SU-DHL-6 (cell line): ENCODE data around the gene ACAA2.

ENCODE experiments used
- H2AFZ ChIP-seq: fragments of 200-600 bp; sonication (generic); 2 replicates; pipeline ENCODE4 v1.6.1; 2014; ENCODE audit warnings: low read depth, mild to moderate bottlenecking, moderate library complexity, mixed read lengths, antibody characterized with exemption, low read length; ENCODE audit not compliant: severe bottlenecking
- H3F3A ChIP-seq: fragments of 200-600 bp; shearing (Covaris generic); 2 replicates; pipeline ENCODE4 v1.6.0; 2016; ENCODE audit warnings: antibody characterized with exemption, mild to moderate bottlenecking; ENCODE audit not compliant: insufficient read depth
- H3K27ac ChIP-seq: fragments of 200-600 bp; sonication (generic); 2 replicates; pipeline ENCODE4 v1.5.1; 2016; ENCODE audit warnings: low read depth, mild to moderate bottlenecking, low read length, moderate library complexity, mixed read lengths
- H3K27me3 ChIP-seq: fragments of 200-600 bp; sonication (generic), shearing (Covaris generic); 2 replicates; pipeline ENCODE4 v1.6.0; 2014; ENCODE audit warnings: mild to moderate bottlenecking, low read length
- H3K36me3 ChIP-seq: fragments of 200-600 bp; sonication (generic); 2 replicates; pipeline ENCODE4 v1.6.1; 2014; ENCODE audit warnings: mild to moderate bottlenecking, low read length, mixed read lengths
- H3K4me2 ChIP-seq: fragments of 300-600, 200-600 bp; shearing (Covaris generic), sonication (generic); 2 replicates; pipeline ENCODE4 v1.6.0; 2014; ENCODE audit warnings: low read length, low read depth, mild to moderate bottlenecking; ENCODE audit not compliant: poor library complexity, severe bottlenecking
- H3K4me3 ChIP-seq: fragments of 200-600 bp; sonication (generic); 2 replicates; pipeline ENCODE4 v1.5.1; 2014; ENCODE audit warnings: antibody characterized with exemption, low read length, mild to moderate bottlenecking, mixed read lengths; ENCODE audit not compliant: insufficient read depth, poor library complexity, severe bottlenecking
- H3K79me2 ChIP-seq: fragments of 200-600 bp; sonication (generic); 2 replicates; pipeline ENCODE4 v1.6.1; 2014; ENCODE audit warnings: mild to moderate bottlenecking, low read length, moderate library complexity; ENCODE audit not compliant: insufficient read depth
- H3K9ac ChIP-seq: fragments of 200-600 bp; sonication (generic); 2 replicates; pipeline ENCODE4 v1.7.0; 2014; ENCODE audit warnings: mild to moderate bottlenecking, low read length
- H3K9me2 ChIP-seq: fragments of 200-600 bp; sonication (generic); replicated peaks from 2 replicates; pipeline ENCODE4 v1.6.1; 2014; ENCODE audit warnings: low read length; ENCODE audit not compliant: insufficient read depth
- H3K9me3 ChIP-seq: fragments of 200-600 bp; sonication (generic); 2 replicates; pipeline ENCODE4 v1.6.1; 2014; ENCODE audit warnings: low read length, mixed read lengths; ENCODE audit not compliant: insufficient read depth
- H4K20me1 ChIP-seq: fragments of 200-600 bp; sonication (generic); 2 replicates; pipeline ENCODE4 v1.6.1; 2014; ENCODE audit warnings: low read depth, mild to moderate bottlenecking, antibody characterized with exemption, low read length, moderate library complexity, mixed read lengths
- CTCF ChIP-seq: fragments of 200-600 bp; sonication (generic); IDR thresholded peaks from one replicate; pipeline ENCODE4 v1.5.1; 2017; ENCODE audit warnings: antibody characterized with exemption, mild to moderate bottlenecking, low read length, moderate library complexity; ENCODE audit not compliant: insufficient read depth, poor library complexity, severe bottlenecking
- EZH2phosphoT487 ChIP-seq: fragments of 200-600 bp; sonication (generic), shearing (Covaris generic); conservative IDR thresholded peaks from 2 replicates; pipeline ENCODE4 v1.6.1; 2018; ENCODE audit warnings: mild to moderate bottlenecking, antibody characterized with exemption, low read length, moderate library complexity, mixed read lengths

ACAA2 gene

DNA sequence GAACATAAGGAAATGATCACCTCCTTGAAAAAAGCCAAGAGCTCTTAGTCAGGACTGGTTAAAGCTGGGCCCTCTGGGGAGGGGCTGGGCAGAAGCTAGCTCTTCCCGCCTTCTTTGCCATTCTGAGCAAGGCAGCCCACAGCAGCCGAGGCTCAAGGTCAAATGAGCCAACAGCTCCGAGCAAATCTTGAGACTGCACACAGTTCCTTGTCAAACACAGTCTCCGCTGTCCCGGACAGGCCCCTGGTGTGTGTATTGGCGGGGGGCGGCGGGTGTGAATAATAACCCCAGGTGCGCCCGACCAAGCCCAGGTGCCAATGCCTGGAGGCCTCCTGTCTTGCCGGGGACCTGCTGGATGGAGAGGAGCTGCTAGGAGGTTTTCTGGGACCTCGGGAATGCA lies 46.4 kb upstream of the ACAA2 start:
- TF ChIP-seq EZH2phosphoT487 = no peak
- no peak for TF ChIP-seq CTCF
- Histone ChIP-seq H2AFZ (no peak overlapping the region), H3K9me3 (no peaks in the 10 kb centered on the region), H3K4me3 (no peak overlapping the region), H3K9me2 (no peaks in the 10 kb centered on the region), H3K27me3 (no peaks in the 10 kb centered on the region), H3F3A (no peaks in the 10 kb centered on the region), H3K27ac (no peak overlapping the region), H3K9ac (no peak overlapping the region), H3K79me2 (no peaks in the 10 kb centered on the region), H4K20me1 (no peaks in the 10 kb centered on the region), H3K4me2 (no peak overlapping the region), H3K36me3 (no peaks in the 10 kb centered on the region)

GRCh38 chr18:49859021-49859359 lies 45.7 kb upstream of the ACAA2 start:
- Histone ChIP-seq H2AFZ (no peak overlapping the region), H3K4me3 (no peak overlapping the region), H3K9me2 (no peaks in the 10 kb centered on the region), H3K27me3 (no peaks in the 10 kb centered on the region), H3K36me3 (no peaks in the 10 kb centered on the region), H3K79me2 (no peaks in the 10 kb centered on the region), H3K4me2 (no peak overlapping the region), H4K20me1 (no peaks in the 10 kb centered on the region), H3K27ac (no peak overlapping the region), H3F3A (no peaks in the 10 kb centered on the region), H3K9ac (no peak overlapping the region), H3K9me3 (no peaks in the 10 kb centered on the region)
- TF ChIP-seq CTCF = no peak
- no peak for TF ChIP-seq EZH2phosphoT487

DNA sequence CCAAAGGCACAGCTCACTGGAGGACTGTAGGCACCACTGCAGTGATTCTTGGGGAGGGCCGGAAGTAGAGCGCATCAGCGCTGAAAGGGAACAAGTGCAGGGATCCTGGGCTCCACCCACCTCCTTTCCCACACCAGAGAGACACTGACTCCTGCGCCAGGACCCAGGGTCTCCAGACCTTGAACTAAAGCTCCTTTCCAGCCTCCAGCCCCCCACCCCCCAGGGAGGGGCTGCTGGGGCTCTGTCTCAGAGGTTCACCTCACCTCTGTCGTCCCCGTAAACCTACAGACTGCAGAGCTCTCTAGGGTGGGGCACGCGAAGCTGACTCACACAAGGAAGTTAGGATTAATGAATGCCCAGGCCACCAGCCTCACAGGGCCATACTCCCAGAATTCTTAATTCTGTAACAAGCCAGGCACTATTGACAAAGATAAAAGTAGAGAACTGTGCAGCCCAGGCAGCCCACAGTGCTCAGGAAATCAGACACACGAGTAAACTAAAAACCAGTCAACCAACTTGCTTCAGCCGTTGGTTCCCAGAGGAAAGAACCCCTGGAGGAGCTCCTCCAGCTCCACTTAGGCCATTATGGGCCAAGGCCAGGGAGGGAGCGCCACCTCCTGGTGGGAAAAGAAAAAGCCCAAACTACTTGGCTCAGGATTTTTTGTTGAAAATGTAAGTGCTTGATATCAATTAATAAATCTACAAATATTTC lies 45.1 kb upstream of the ACAA2 start:
- Histone ChIP-seq H3K27ac (no peak overlapping the region), H3K4me3 (no peak overlapping the region), H3K79me2 (no peaks in the 10 kb centered on the region), H3K27me3 (no peaks in the 10 kb centered on the region), H3F3A (no peaks in the 10 kb centered on the region), H4K20me1 (no peaks in the 10 kb centered on the region), H3K9me3 (no peaks in the 10 kb centered on the region), H3K36me3 (no peaks in the 10 kb centered on the region), H3K9me2 (no peaks in the 10 kb centered on the region), H2AFZ (no peak overlapping the region), H3K9ac (no peak overlapping the region), H3K4me2 (no peak overlapping the region)
- no peak for TF ChIP-seq EZH2phosphoT487
- TF ChIP-seq CTCF = peak; percentile 94
